Vagina (tissue), 2 donors: ENCODE measurements around the gene UBTD2. TPM values are rescaled to one million over a fixed set of nuclear protein-coding genes. Genes with fewer than 3 reads are reported as not detected.

Source experiments
- DNase-seq, 2 donors: peaks; one replicate each; pipeline ENCODE4 v3.0.0-alpha.2; 2017; ENCODE audit errors: extremely low spot score in 2 of 2
- H3K27ac ChIP-seq: fragments of 200-600 bp; sonication (generic); one replicate; pipeline ENCODE4 v1.5.1; 2019
- H3K27me3 ChIP-seq: fragments of 200-600 bp; sonication (generic); one replicate; pipeline ENCODE4 v1.5.1; 2019
- H3K36me3 ChIP-seq, 2 donors: fragments of 200-600 bp; sonication (generic); one replicate each; pipeline ENCODE4 v1.5.1; 2017 to 2019
- H3K4me1 ChIP-seq: fragments of 200-600 bp; sonication (generic); one replicate; pipeline ENCODE4 v1.5.1; 2019
- H3K4me3 ChIP-seq, 2 donors: fragments of 200-600 bp; sonication (generic); 1 replicate in 1 of 2; 2 replicates in 1 of 2; pipeline ENCODE4 v1.5.1; 2016 to 2019
- H3K9me3 ChIP-seq: fragments of 200-600 bp; sonication (generic); one replicate; pipeline ENCODE4 v1.5.1; 2019
- CTCF ChIP-seq, 3 experiments: fragments of 450-650 bp in 2 of 3; fragments of 200-600 bp in 1 of 3; sonication (generic) in 1 of 3; IDR thresholded peaks; one replicate each; pipeline ENCODE4 v1.5.1; 2017 to 2019; ENCODE audit warnings: antibody characterized with exemption in 3 of 3, mild to moderate bottlenecking in 2 of 3, moderate library complexity in 2 of 3
- POLR2A ChIP-seq, 2 donors: fragments of 450-650 bp; IDR thresholded peaks; one replicate each; pipeline ENCODE4 v1.6.1; 2017; ENCODE audit warnings: antibody characterized with exemption in 2 of 2, mild to moderate bottlenecking in 2 of 2, moderate library complexity in 2 of 2
- POLR2AphosphoS5 ChIP-seq, 2 donors: sonication (generic); formaldehyde crosslinking; IDR thresholded peaks; one replicate each; pipeline ENCODE4 v1.9.0; 2017; ENCODE audit warnings: antibody characterized with exemption in 2 of 2, mild to moderate bottlenecking in 2 of 2, low read depth in 1 of 2; ENCODE audit not compliant: insufficient read depth in 1 of 2
- intact Hi-C: fragments of 100-400 bp; cut with DNase I; formaldehyde crosslinking; loops from one replicate; pipeline ENCODE4 v1.15.1; 2023
- total RNA-seq: library from RNA; depleted of rRNA; stranded (reverse); fragments of >200 nt; gene quantifications from one replicate; pipeline ENCODE4 v1.2.3, GENCODE V29; 2016

UBTD2 gene
- total RNA-seq, 1 donor from 2014 or later = 22.8 TPM

- no peak for DNase-seq
- Histone ChIP-seq H3K4me1 (peaks cover 21% of the 10 kb centered on the region), H3K9me3 (no peaks in the 10 kb centered on the region), H3K27ac (no peak overlapping the region), H3K27me3 (no peaks in the 10 kb centered on the region), H3K36me3 (no peaks in the 10 kb centered on the region), H3K4me3 (no peak overlapping the region)
- no peak for TF ChIP-seq POLR2AphosphoS5 (IDR thresholded peaks at IDR 0.05; ENCODE audit: insufficient read depth in 1 of 2, low read depth in 1 of 2)
- TF ChIP-seq POLR2A (IDR thresholded peaks at IDR 0.05) = no peak
- intact Hi-C loops = no loop called here
Observed at GRCh38 chr5:172173564-172174153, 109.9 kb downstream of the UBTD2 start.

GRCh38 chr5:172172912-172173563 lies 110.5 kb downstream of the UBTD2 start:
- TF ChIP-seq POLR2A (IDR thresholded peaks at IDR 0.05) (no peak), CTCF (IDR thresholded peaks at IDR 0.05) (no peak), POLR2AphosphoS5 (IDR thresholded peaks at IDR 0.05; ENCODE audit: insufficient read depth in 1 of 2, low read depth in 1 of 2) (no peak)
- peaks cover 15% of the 10 kb centered on the region for H3K4me1 ChIP-seq
- intact Hi-C loops = no loop called here

DNA sequence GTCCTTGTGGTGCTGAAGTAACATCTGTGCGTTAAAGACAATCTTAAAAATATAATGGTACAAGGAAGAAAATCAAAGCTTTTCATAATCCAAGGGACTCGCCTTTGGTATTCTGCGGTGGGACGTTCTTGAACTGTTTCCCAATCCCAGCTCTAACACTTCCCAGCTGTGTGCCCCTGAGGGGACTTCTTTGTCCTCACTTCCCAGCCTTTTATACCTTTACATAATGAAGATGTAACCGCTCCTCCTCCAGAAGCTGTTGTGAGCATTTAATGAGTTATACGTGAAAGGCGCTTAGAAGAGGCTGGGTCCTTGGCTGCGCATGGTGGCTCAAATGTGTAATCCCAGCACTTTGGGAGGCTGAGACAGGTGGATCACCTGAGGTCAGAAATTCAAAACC lies 112.4 kb downstream of the UBTD2 start:
- H3K4me3 ChIP-seq = no peak overlapping the region
- H3K36me3 ChIP-seq = no peaks in the 10 kb centered on the region
- TF ChIP-seq CTCF (IDR thresholded peaks at IDR 0.05) (no peak), POLR2AphosphoS5 (IDR thresholded peaks at IDR 0.05; ENCODE audit: insufficient read depth in 1 of 2, low read depth in 1 of 2) (no peak), POLR2A (IDR thresholded peaks at IDR 0.05) (no peak)
- H3K27ac ChIP-seq = no peak overlapping the region
- peaks cover 15% of the 10 kb centered on the region for H3K4me1 ChIP-seq
- no peaks in the 10 kb centered on the region for H3K27me3 ChIP-seq
- H3K9me3 ChIP-seq = no peaks in the 10 kb centered on the region
- intact Hi-C loops = no loop called here
- no peak for DNase-seq

More at GRCh38 chr5:172172912-172173563, 110.5 kb downstream of the UBTD2 start:
- no peaks in the 10 kb centered on the region for H3K36me3 ChIP-seq
- DNase-seq = no peak
- H3K4me3 ChIP-seq = no peak overlapping the region
- H3K9me3 ChIP-seq = no peaks in the 10 kb centered on the region
- no peak overlapping the region for H3K27ac ChIP-seq
- no peaks in the 10 kb centered on the region for H3K27me3 ChIP-seq

- Histone ChIP-seq H3K9me3 (no peaks in the 10 kb centered on the region), H3K27me3 (no peaks in the 10 kb centered on the region), H3K27ac (no peak overlapping the region), H3K36me3 (no peaks in the 10 kb centered on the region), H3K4me3 (no peak overlapping the region), H3K4me1 (peaks cover 15% of the 10 kb centered on the region)
- no peak for DNase-seq
- TF ChIP-seq CTCF (IDR thresholded peaks at IDR 0.05) (no peak), POLR2A (IDR thresholded peaks at IDR 0.05) (no peak), POLR2AphosphoS5 (IDR thresholded peaks at IDR 0.05; ENCODE audit: insufficient read depth in 1 of 2, low read depth in 1 of 2) (no peak)
- intact Hi-C loops = no loop called here
Observed at GRCh38 chr5:172170251-172170701, 113.3 kb downstream of the UBTD2 start.

DNA sequence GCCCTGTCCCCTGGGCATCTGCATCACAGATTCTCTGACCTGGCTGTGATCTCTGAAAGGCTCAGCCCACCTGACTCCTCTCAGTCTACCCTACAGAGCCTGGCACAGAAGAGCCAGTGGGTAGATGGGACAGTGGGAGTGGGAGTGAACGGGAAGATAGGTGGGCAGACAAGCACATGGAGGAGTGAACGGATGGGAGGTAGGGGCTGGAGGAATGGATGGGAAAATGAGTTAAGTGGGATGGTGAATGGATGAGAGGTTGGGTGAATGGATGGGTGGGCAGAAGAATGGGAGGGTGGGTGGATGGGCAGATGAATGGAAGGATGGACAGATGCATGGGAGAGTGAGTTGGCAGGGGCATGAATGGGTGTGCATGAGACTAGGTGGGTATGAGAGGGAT lies 114.3 kb downstream of the UBTD2 start:
- Histone ChIP-seq H3K27ac (no peak overlapping the region), H3K4me1 (peaks cover 9% of the 10 kb centered on the region), H3K36me3 (no peaks in the 10 kb centered on the region), H3K9me3 (no peaks in the 10 kb centered on the region), H3K27me3 (no peaks in the 10 kb centered on the region), H3K4me3 (no peak overlapping the region)
- intact Hi-C loops = no loop called here
- no peak for DNase-seq
- no peak for TF ChIP-seq CTCF (IDR thresholded peaks at IDR 0.05)
- TF ChIP-seq POLR2A (IDR thresholded peaks at IDR 0.05) = no peak
- no peak for TF ChIP-seq POLR2AphosphoS5 (IDR thresholded peaks at IDR 0.05; ENCODE audit: insufficient read depth in 1 of 2, low read depth in 1 of 2)
